Stimulated activated CD4-positive, alpha-beta T cell treated with anti-CD3 and anti-CD28 coated beads, Interleukin-15, amount 100 ng/mL, for 24 hours (primary cell): ENCODE measurements around the gene VCL.
"Not testable (repeated sequence)": the region's sequence is repeated elsewhere in the genome, so short reads cannot be mapped to it uniquely, and the experiment has no call there.

Experiments
- DNase-seq: peaks from one replicate; pipeline ENCODE4 v3.0.0-alpha.2; 2020

The VCL gene

GRCh38 chr10:74113546-74113945 lies 115.6 kb downstream of the VCL start:
- DNase-seq, result no peak

- no peak for DNase-seq
These were observed 116.1 kb downstream of the VCL start for GRCh38 chr10:74114041-74114448.

- DNase-seq, result no peak
These were observed 119.8 kb downstream of the VCL start for GRCh38 chr10:74117738-74118137.

GRCh38 chr10:74118804-74119203 lies 120.9 kb downstream of the VCL start:
- DNase-seq, result no peak

- DNase-seq, result no peak
These were observed 123.0 kb downstream of the VCL start for GRCh38 chr10:74120911-74121310.

GRCh38 chr10:74121368-74121767 lies 123.5 kb downstream of the VCL start:
- no peak for DNase-seq

- DNase-seq, result no peak
These were observed 124.1 kb downstream of the VCL start for GRCh38 chr10:74122060-74122459.

- DNase-seq, result no peak
These were observed 125.2 kb downstream of the VCL start for GRCh38 chr10:74123081-74123480.

- no peak for DNase-seq
These were observed 136.3 kb downstream of the VCL start for GRCh38 chr10:74133923-74134820.

- DNase-seq, result no peak
These were observed 137.5 kb downstream of the VCL start for GRCh38 chr10:74135452-74135851.

GRCh38 chr10:74137992-74138391 lies 140.1 kb downstream of the VCL start:
- DNase-seq, result no peak

- not testable (repeated sequence) for DNase-seq
These were observed 140.7 kb downstream of the VCL start for GRCh38 chr10:74138596-74138995.

- no peak for DNase-seq
These were observed 142.1 kb downstream of the VCL start for GRCh38 chr10:74139981-74140380.

- DNase-seq, result no peak
These were observed 142.6 kb downstream of the VCL start for GRCh38 chr10:74140553-74140952.

- no peak for DNase-seq
These were observed 147.2 kb downstream of the VCL start for GRCh38 chr10:74145133-74145532.

- DNase-seq, result not testable (repeated sequence)
These were observed 149.1 kb downstream of the VCL start for GRCh38 chr10:74146980-74147379.

- peak; percentile 88 for DNase-seq
These were observed 152.5 kb downstream of the VCL start, which contains the start of gene AP3M1 for GRCh38 chr10:74150204-74150989. TSS of gene AP3M1 (minus strand) at chr10:74150828. CDS start at chr10:74138379, 12,449 bp downstream.

GRCh38 chr10:74150990-74151878 lies 153.3 kb downstream of the VCL start, which contains the start of gene ADK:
TSS of gene ADK (plus strand) at chr10:74151221. CDS start at chr10:74151279, 58 bp downstream.
- peak; percentile 100 for DNase-seq

- no peak for DNase-seq
These were observed 154.2 kb downstream of the VCL start for GRCh38 chr10:74151879-74152722.

- DNase-seq, result no peak
These were observed 155.2 kb downstream of the VCL start for GRCh38 chr10:74153123-74153522.

GRCh38 chr10:74153676-74154075 lies 155.8 kb downstream of the VCL start:
- DNase-seq, result no peak

- DNase-seq, result no peak
These were observed 159.0 kb downstream of the VCL start for GRCh38 chr10:74156919-74157289.
